Endothelial cell of umbilical vein (primary cell): Measurements from ENCODE around the gene PEX16.

Experiments used
- CTCF ChIP-seq, 2 donors: IDR thresholded peaks; 1 replicate in 1 of 2; 2 replicates in 1 of 2; pipeline ENCODE4 v1.5.1; 2011; ENCODE audit warnings: low read length in 2 of 2, mild to moderate bottlenecking in 2 of 2, moderate library complexity in 2 of 2, control low read depth in 1 of 2, inconsistent platforms in 1 of 2, low read depth in 1 of 2; ENCODE audit not compliant: insufficient read depth in 1 of 2; ENCODE audit errors: extremely low read depth in 1 of 2
- EZH2 ChIP-seq: IDR thresholded peaks from 2 replicates; pipeline ENCODE4 v1.6.1; 2012; ENCODE audit warnings: borderline replicate concordance, low read depth, mild to moderate bottlenecking, moderate library complexity, low read length, inconsistent platforms; ENCODE audit not compliant: severe bottlenecking
- JUN ChIP-seq: IDR thresholded peaks from 2 replicates; pipeline ENCODE4 v1.6.1; 2011; ENCODE audit warnings: borderline replicate concordance, low read depth; ENCODE audit not compliant: insufficient read length, insufficient read depth
- MYC ChIP-seq: IDR thresholded peaks from one replicate; pipeline ENCODE4 v1.6.1; 2011; ENCODE audit warnings: mild to moderate bottlenecking, low read depth, low read length
- POLR2A ChIP-seq: IDR thresholded peaks from 2 replicates; pipeline ENCODE4 v1.6.1; 2012; ENCODE audit warnings: low read depth, mild to moderate bottlenecking, control low read depth, low read length
- POLR2AphosphoS5 ChIP-seq: IDR thresholded peaks from 2 replicates; pipeline ENCODE4 v1.6.1; 2012; ENCODE audit warnings: low read depth, mild to moderate bottlenecking, control low read depth, low read length, moderate library complexity; ENCODE audit not compliant: insufficient read depth
- TF ChIP-seq, protein P1 (sequence below): IDR thresholded peaks from 2 replicates; pipeline ENCODE4 v1.6.1; 2011; ENCODE audit not compliant: insufficient read depth, insufficient read length

DNA sequence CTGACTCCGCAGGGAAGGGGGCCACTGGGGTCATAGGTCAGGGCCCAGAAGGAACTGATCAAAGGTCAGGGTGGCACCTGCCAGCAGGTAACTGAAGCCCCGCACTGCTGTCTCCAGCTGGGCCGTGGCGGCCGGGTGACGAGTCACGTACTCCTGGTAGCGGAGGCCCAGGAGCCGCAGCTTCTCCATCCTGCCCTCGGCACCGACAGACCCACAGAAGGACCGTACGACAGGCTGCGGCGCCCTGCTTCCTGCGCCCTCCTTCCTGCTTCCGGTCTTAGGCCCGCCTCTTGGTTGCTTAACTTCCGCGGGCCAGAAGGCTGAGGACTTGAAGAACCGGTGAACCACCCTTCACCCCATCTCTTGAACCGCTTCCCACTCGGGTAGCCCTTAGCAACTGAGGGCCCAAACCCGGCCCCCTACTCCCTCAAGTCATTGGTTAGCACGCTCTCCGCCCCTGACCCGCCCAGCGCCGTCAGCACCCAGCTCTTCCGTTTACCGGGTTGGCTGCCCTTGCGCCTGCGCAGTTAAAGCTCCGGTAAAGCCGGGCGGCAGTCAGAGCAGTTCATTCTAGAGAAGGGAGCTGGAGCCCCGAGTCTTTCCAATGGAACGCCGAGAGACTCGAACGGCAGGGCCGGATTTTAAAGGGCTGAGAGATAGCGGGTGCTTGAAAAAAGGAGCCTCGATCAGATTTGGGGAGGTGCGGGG, at the start of gene PEX16:
- no peak for TF ChIP-seq JUN
- no peak for TF ChIP-seq EZH2
- TF ChIP-seq POLR2A = peak; percentile 95
- TF ChIP-seq CTCF (IDR thresholded peaks at IDR 0.05; ENCODE audit: extremely low read depth in 1 of 2, insufficient read depth in 1 of 2, low read depth in 1 of 2, low read length in 2 of 2) = no peak
- TF ChIP-seq POLR2AphosphoS5 = peak; percentile 85
- TF ChIP-seq, protein P1, sequence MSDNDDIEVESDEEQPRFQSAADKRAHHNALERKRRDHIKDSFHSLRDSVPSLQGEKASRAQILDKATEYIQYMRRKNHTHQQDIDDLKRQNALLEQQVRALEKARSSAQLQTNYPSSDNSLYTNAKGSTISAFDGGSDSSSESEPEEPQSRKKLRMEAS = no peak
- no peak for TF ChIP-seq MYC
